ENCODE measurements around the gene ARFGEF2. TPM values are rescaled to one million over a fixed set of nuclear protein-coding genes. Genes with fewer than 3 reads are reported as not detected.

Gene ARFGEF2
- total and polyA plus RNA-seq, 2 experiments from 2014 or later, result 8.5 to 20.6 TPM

GRCh38 chr20:48908656-48909319 is 12.7 kb upstream of the ARFGEF2 start:
- Histone ChIP-seq H3K27ac (no peak overlapping the region), H3K4me1 (ENCODE audit: low read depth) (no peaks in the 10 kb centered on the region), H3K9me3 (ENCODE audit: low read depth) (no peaks in the 10 kb centered on the region), H3K4me3 (no peak overlapping the region), H3K36me3 (no peaks in the 10 kb centered on the region), H3K27me3 (peaks cover 7% of the 10 kb centered on the region)
- no peak for TF ChIP-seq CTCF (IDR thresholded peaks at IDR 0.05; ENCODE audit: low read depth, low read length)
- no peak for DNase-seq (ENCODE audit: low read depth in 1 of 2, low spot score in 1 of 2)

- Histone ChIP-seq H3K27me3 (peaks cover 7% of the 10 kb centered on the region), H3K4me1 (ENCODE audit: low read depth) (no peaks in the 10 kb centered on the region), H3K27ac (no peak overlapping the region), H3K9me3 (ENCODE audit: low read depth) (no peaks in the 10 kb centered on the region), H3K4me3 (no peak overlapping the region), H3K36me3 (no peaks in the 10 kb centered on the region)
- DNase-seq (ENCODE audit: low read depth in 1 of 2, low spot score in 1 of 2), result no peak
- TF ChIP-seq CTCF (IDR thresholded peaks at IDR 0.05; ENCODE audit: low read depth, low read length), result no peak
Observed at GRCh38 chr20:48909910-48910309, 11.6 kb upstream of the ARFGEF2 start.

GRCh38 chr20:48910347-48910781 is 11.1 kb upstream of the ARFGEF2 start:
- H3K9me3 ChIP-seq (ENCODE audit: low read depth), result no peaks in the 10 kb centered on the region
- DNase-seq (ENCODE audit: low read depth in 1 of 2, low spot score in 1 of 2), result peak in 1 of 2 donors; percentile 72
- H3K4me1 ChIP-seq (ENCODE audit: low read depth), result no peaks in the 10 kb centered on the region
- TF ChIP-seq CTCF (IDR thresholded peaks at IDR 0.05; ENCODE audit: low read depth, low read length), result no peak
- H3K27ac ChIP-seq, result no peak overlapping the region
- H3K36me3 ChIP-seq, result no peaks in the 10 kb centered on the region
- peaks cover 7% of the 10 kb centered on the region for H3K27me3 ChIP-seq
- no peak overlapping the region for H3K4me3 ChIP-seq

- Histone ChIP-seq H3K4me3 (no peak overlapping the region), H3K27me3 (peaks cover 7% of the 10 kb centered on the region)
- no peak for TF ChIP-seq CTCF (IDR thresholded peaks at IDR 0.05; ENCODE audit: low read depth, low read length)
Observed at GRCh38 chr20:48912065-48912464, 9.4 kb upstream of the ARFGEF2 start.

GRCh38 chr20:48916699-48917098 is 4.8 kb upstream of the ARFGEF2 start:
- no peaks in the 10 kb centered on the region for H3K36me3 ChIP-seq
- H3K4me3 ChIP-seq, result no peak overlapping the region
- H3K9me3 ChIP-seq (ENCODE audit: low read depth), result no peaks in the 10 kb centered on the region
- H3K4me1 ChIP-seq (ENCODE audit: low read depth), result no peaks in the 10 kb centered on the region
- no peak for DNase-seq (ENCODE audit: low read depth in 1 of 2, low spot score in 1 of 2)
- H3K27ac ChIP-seq, result no peak overlapping the region
- TF ChIP-seq CTCF (IDR thresholded peaks at IDR 0.05; ENCODE audit: low read depth, low read length), result no peak
- peaks cover 7% of the 10 kb centered on the region for H3K27me3 ChIP-seq

More at GRCh38 chr20:48912065-48912464, 9.4 kb upstream of the ARFGEF2 start:
- no peaks in the 10 kb centered on the region for H3K4me1 ChIP-seq (ENCODE audit: low read depth)
- H3K27ac ChIP-seq, result no peak overlapping the region
- DNase-seq (ENCODE audit: low read depth in 1 of 2, low spot score in 1 of 2), result no peak
- H3K36me3 ChIP-seq, result no peaks in the 10 kb centered on the region
- no peaks in the 10 kb centered on the region for H3K9me3 ChIP-seq (ENCODE audit: low read depth)
